Natural killer cell (primary cell): ENCODE results near the gene MLXIP. TPM values are rescaled to one million over a fixed set of nuclear protein-coding genes. Genes with fewer than 3 reads are reported as not detected.
A peak's percentile ranks its signal among the peaks of the same experiment; 100 is the strongest.

Experiments
- ATAC-seq, 3 donors: fragments of 150-1000 bp in 2 of 3; fragments of 200-7000 bp in 1 of 3; cut with Tn5 transposase; 1 replicate in 1 of 3; 2 replicates in 2 of 3; pipeline ENCODE4 v1.10.0; 2021; ENCODE audit warnings: mild to moderate bottlenecking in 2 of 3, moderate library complexity in 2 of 3
- DNase-seq, 2 donors: peaks; one replicate each; pipeline versions ENCODE4 v3.0.0 to v3.0.0-alpha.2; 2013 to 2021; ENCODE audit warnings: mixed read lengths in 1 of 2
- H3K27ac ChIP-seq: one replicate; pipeline ENCODE4 v1.5.1; 2013; ENCODE audit warnings: mild to moderate bottlenecking, low read length
- H3K27me3 ChIP-seq: one replicate; pipeline ENCODE4 v1.6.1; 2013; ENCODE audit warnings: low read length; ENCODE audit not compliant: control insufficient read depth, insufficient read depth
- H3K36me3 ChIP-seq: one replicate; pipeline ENCODE4 v1.6.1; 2013; ENCODE audit warnings: low read length; ENCODE audit not compliant: control insufficient read depth, insufficient read depth
- H3K4me1 ChIP-seq: one replicate; pipeline ENCODE4 v1.6.1; 2013; ENCODE audit warnings: low read length; ENCODE audit not compliant: control insufficient read depth, insufficient read depth
- H3K4me3 ChIP-seq: one replicate; pipeline ENCODE4 v1.5.1; 2013; ENCODE audit warnings: low read length
- H3K9me3 ChIP-seq: one replicate; pipeline ENCODE4 v1.6.1; 2013; ENCODE audit warnings: low read length; ENCODE audit not compliant: control insufficient read depth, insufficient read depth
- H3K27ac Mint-ChIP-seq, 2 donors: one replicate each; pipeline ENCODE4 v1.8.0; 2022; ENCODE audit warnings: mild to moderate bottlenecking in 2 of 2, mixed read lengths in 2 of 2, moderate library complexity in 1 of 2
- H3K27me3 Mint-ChIP-seq, 2 donors: one replicate each; pipeline ENCODE4 v1.8.0; 2022; ENCODE audit warnings: low read depth in 2 of 2, mixed read lengths in 2 of 2
- H3K36me3 Mint-ChIP-seq: one replicate; pipeline ENCODE4 v1.8.0; 2022; ENCODE audit warnings: mixed read lengths
- H3K4me1 Mint-ChIP-seq, 2 donors: one replicate each; pipeline ENCODE4 v1.8.0; 2022; ENCODE audit warnings: mixed read lengths in 2 of 2
- H3K4me3 Mint-ChIP-seq: one replicate; pipeline ENCODE4 v1.8.0; 2022; ENCODE audit warnings: mild to moderate bottlenecking, moderate library complexity, mixed read lengths
- H3K9me3 Mint-ChIP-seq, 2 donors: one replicate each; pipeline ENCODE4 v1.8.0; 2022; ENCODE audit warnings: mixed read lengths in 2 of 2
- CTCF ChIP-seq: fragments of 200-600 bp; IDR thresholded peaks from one replicate; pipeline ENCODE4 v1.8.0; 2022; ENCODE audit warnings: antibody characterized with exemption
- WGBS: methylation state at CpG from one replicate; pipeline ENCODE4 v1.1.7; 2013; ENCODE audit warnings: missing lambda C conversion rate; ENCODE audit not compliant: insufficient coverage; 5-methylcytosine and 5-hydroxymethylcytosine counted together
- intact Hi-C: fragments of 100-400 bp; cut with micrococcal nuclease; formaldehyde crosslinking; loops from one replicate; pipeline ENCODE4 v1.14.2; 2022
- total RNA-seq, 4 donors: library from RNA; stranded (reverse); fragments of 120-200 nt in 1 of 4; gene quantifications; one replicate each; pipeline versions ENCODE4 v1.2.3 to v1.2.4, GENCODE V29; 2013 to 2022

Gene MLXIP
- total RNA-seq, 3 donors from 2014 or later (not counting 1 experiment from before 2014, with no cell fraction given) = 83.8 to 92.4 (median 86.1) TPM

GRCh38 chr12:122097584-122097926 lies 19.0 kb downstream of the MLXIP start:
- Histone ChIP-seq H3K4me1 (peaks cover 57% of the 10 kb centered on the region), H3K36me3 (no peaks in the 10 kb centered on the region), H3K27me3 (no peaks in the 10 kb centered on the region), H3K9me3 (no peaks in the 10 kb centered on the region), H3K4me3 (no peak overlapping the region), H3K27ac (no peak overlapping the region)
- intact Hi-C loops = no loop called here
- no peak for DNase-seq
- H3K27ac Mint-ChIP-seq = peak overlapping the region; percentile 44 to 58
- no peak for ATAC-seq
- no peaks in the 10 kb centered on the region for H3K27me3 Mint-ChIP-seq
- H3K4me1 Mint-ChIP-seq = peaks cover 48 to 56% of the 10 kb centered on the region in 2 donors
- TF ChIP-seq CTCF = no peak
- 86% methylated on average over 2 of the region's 2 CpGs for WGBS
- no peak overlapping the region for H3K4me3 Mint-ChIP-seq
- no peaks in the 10 kb centered on the region for H3K36me3 Mint-ChIP-seq
- H3K9me3 Mint-ChIP-seq = no peaks in the 10 kb centered on the region

DNA sequence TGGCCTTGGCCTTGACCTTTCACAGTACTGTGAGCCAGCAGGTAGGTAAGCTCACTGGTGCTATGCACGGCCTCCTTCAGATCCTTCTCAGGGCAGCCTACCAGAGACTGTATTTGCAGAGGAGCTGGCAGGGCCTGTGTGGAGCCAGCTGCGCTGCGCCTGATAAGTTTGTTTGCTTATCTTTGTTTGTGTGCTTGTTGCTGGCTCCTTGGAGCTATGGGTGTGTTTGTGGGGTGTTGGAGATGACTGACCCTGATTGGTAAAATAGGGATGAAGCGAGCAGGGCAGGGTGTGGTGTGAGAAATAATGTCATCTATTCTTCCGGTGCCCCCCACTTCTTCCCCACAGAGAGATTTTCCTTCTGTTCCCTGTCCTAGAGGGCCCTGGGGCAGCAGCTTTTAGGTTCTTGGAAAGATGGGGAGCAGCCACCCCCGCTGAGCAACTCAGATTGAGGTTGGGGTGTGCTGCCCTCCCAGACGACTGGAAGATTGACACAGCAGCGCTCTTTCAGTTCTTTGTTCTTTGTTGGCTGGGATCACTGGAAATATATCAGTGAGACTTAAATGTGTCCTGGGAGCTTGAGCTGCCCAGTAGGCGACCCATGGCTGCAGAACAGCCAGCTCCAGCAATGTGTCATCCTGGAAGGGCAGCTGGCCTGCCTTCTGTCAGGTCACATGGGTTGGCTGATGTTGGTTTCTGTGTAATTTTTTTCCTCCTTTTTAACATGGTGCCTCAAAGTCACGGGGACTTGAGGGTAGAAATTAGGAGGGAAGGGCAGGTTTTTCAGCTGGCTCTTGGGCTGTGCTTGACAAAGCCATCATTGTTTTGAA lies 19.6 kb downstream of the MLXIP start:
- Mint-ChIP-seq H3K27me3 (no peaks in the 10 kb centered on the region), H3K36me3 (no peaks in the 10 kb centered on the region), H3K27ac (peak overlapping the region; percentile 44 to 58), H3K4me1 (peaks cover 49 to 56% of the 10 kb centered on the region in 2 donors), H3K9me3 (no peaks in the 10 kb centered on the region), H3K4me3 (no peak overlapping the region)
- DNase-seq (peak in 1 of 2 donors; percentile 40), ATAC-seq (no peak)
- TF ChIP-seq CTCF = no peak
- intact Hi-C loops = no loop called here
- Histone ChIP-seq H3K27ac (no peak overlapping the region), H3K36me3 (no peaks in the 10 kb centered on the region), H3K4me3 (no peak overlapping the region), H3K4me1 (peaks cover 52% of the 10 kb centered on the region), H3K9me3 (no peaks in the 10 kb centered on the region), H3K27me3 (no peaks in the 10 kb centered on the region)
- WGBS = 75% methylated on average over 8 of the region's 10 CpGs

DNA sequence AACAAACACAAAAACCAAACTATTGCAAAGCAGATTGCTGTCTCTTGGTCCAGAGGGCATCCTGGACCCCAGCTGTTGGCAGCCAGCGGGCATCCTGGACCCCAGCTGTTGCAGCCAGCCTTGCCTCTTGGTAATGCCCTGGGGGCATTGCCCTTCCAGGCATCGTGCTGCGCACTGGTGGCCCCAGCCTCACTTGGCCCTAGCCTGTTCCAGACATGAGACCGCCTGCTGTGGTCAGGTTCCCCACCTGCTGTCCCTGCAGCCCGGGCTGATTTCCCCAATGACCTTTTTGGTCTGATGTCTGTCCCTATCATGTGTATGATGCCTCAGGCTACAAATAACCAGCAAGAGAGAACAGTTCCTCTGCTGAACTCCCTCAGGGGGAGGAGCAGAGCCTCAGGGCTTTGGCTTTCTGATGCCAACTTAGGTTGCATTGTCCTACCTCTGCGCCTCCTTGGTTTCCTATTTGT lies 20.8 kb downstream of the MLXIP start:
- H3K36me3 ChIP-seq = no peaks in the 10 kb centered on the region
- ATAC-seq (peak in 2 of 3 donors; percentile 8 to 21), DNase-seq (no peak)
- intact Hi-C loops = no loop called here
- no peaks in the 10 kb centered on the region for H3K27me3 Mint-ChIP-seq
- no peaks in the 10 kb centered on the region for H3K36me3 Mint-ChIP-seq
- peaks cover 49 to 59% of the 10 kb centered on the region in 2 donors for H3K4me1 Mint-ChIP-seq
- no peak for TF ChIP-seq CTCF
- H3K27me3 ChIP-seq = no peaks in the 10 kb centered on the region
- no peak overlapping the region for H3K27ac ChIP-seq
- no peak overlapping the region for H3K4me3 ChIP-seq
- H3K4me3 Mint-ChIP-seq = peak overlapping the region; percentile 40
- 82% methylated on average over 6 of the region's 6 CpGs for WGBS
- peak overlapping the region in 1 of 2 donors; percentile 75 for H3K27ac Mint-ChIP-seq
- H3K9me3 ChIP-seq = no peaks in the 10 kb centered on the region
- peaks cover 46% of the 10 kb centered on the region for H3K4me1 ChIP-seq
- H3K9me3 Mint-ChIP-seq = no peaks in the 10 kb centered on the region
